B cell (primary cell): ENCODE data around the gene PEDS1.

Source experiments
- CTCF ChIP-seq: fragments of 200-600 bp; IDR thresholded peaks from one replicate; pipeline ENCODE4 v1.8.0; 2022; ENCODE audit warnings: antibody characterized with exemption, mild to moderate bottlenecking
- EZH2 ChIP-seq: IDR thresholded peaks from 2 replicates; pipeline ENCODE4 v1.6.1; 2012; ENCODE audit warnings: borderline replicate concordance, low read depth, mild to moderate bottlenecking, moderate library complexity, low read length; ENCODE audit not compliant: insufficient read depth, poor library complexity, severe bottlenecking

GRCh38 chr20:50165684-50166554, 12.4 kb upstream of the PEDS1 start:
- TF ChIP-seq CTCF, result no peak
- TF ChIP-seq EZH2, result no peak
